GM19240 (cell line): ENCODE measurements around the gene RNF217.
"Not testable (repeated sequence)": the region's sequence is repeated elsewhere in the genome, so short reads cannot be mapped to it uniquely, and the experiment has no call there.

Experiments
- DNase-seq: peaks from one replicate; pipeline ENCODE4 v3.0.0; 2011; ENCODE audit warnings: low spot score; ENCODE audit not compliant: insufficient read length

Gene RNF217

GRCh38 chr6:125124049-125124669 is 161.9 kb downstream of the RNF217 start:
- DNase-seq, result no peak

- not testable (repeated sequence) for DNase-seq
Observed at GRCh38 chr6:125125856-125126255, 163.6 kb downstream of the RNF217 start.

- DNase-seq, result no peak
Observed at GRCh38 chr6:125129354-125129753, 167.1 kb downstream of the RNF217 start.

- no peak for DNase-seq
Observed at GRCh38 chr6:125132058-125132457, 169.8 kb downstream of the RNF217 start.

- DNase-seq, result no peak
Observed at GRCh38 chr6:125136378-125136777, 174.1 kb downstream of the RNF217 start.

- no peak for DNase-seq
Observed at GRCh38 chr6:125138083-125138482, 175.8 kb downstream of the RNF217 start.

GRCh38 chr6:125140808-125141207 is 178.6 kb downstream of the RNF217 start:
- no peak for DNase-seq
